HG03354 (cell line): Measurements from ENCODE around the gene ZDHHC5.

Experiments
- ATAC-seq: cut with Tn5 transposase; IDR thresholded peaks from one replicate; pipeline ENCODE4 v1.9.1; 2021; ENCODE audit warnings: mild to moderate bottlenecking; ENCODE audit not compliant: unreplicated experiment, poor library complexity, severe bottlenecking

The ZDHHC5 gene

GRCh38 chr11:57667736-57668433 is at the start of gene ZDHHC5:
Gene ZDHHC5, plus strand, starts transcription at chr11:57668114. Its CDS starts 4,977 bp downstream, at chr11:57673091.
- ATAC-seq = peak; percentile 84

- ATAC-seq = no peak
Observed at GRCh38 chr11:57618438-57618837, 49.5 kb upstream of the ZDHHC5 start.

- no peak for ATAC-seq
Observed at GRCh38 chr11:57619331-57619730, 48.6 kb upstream of the ZDHHC5 start.

- no peak for ATAC-seq
Observed at GRCh38 chr11:57620467-57620866, 47.4 kb upstream of the ZDHHC5 start.

GRCh38 chr11:57622263-57622662 is 45.7 kb upstream of the ZDHHC5 start:
- ATAC-seq = no peak

- ATAC-seq = no peak
Observed at GRCh38 chr11:57624864-57625263, 43.0 kb upstream of the ZDHHC5 start.

- ATAC-seq = no peak
Observed at GRCh38 chr11:57626895-57627294, 41.0 kb upstream of the ZDHHC5 start.

GRCh38 chr11:57630171-57630570 is 37.7 kb upstream of the ZDHHC5 start:
- ATAC-seq = no peak

GRCh38 chr11:57632116-57632515 is 35.8 kb upstream of the ZDHHC5 start:
- ATAC-seq = no peak

- no peak for ATAC-seq
Observed at GRCh38 chr11:57633394-57634070, 34.4 kb upstream of the ZDHHC5 start.

GRCh38 chr11:57634311-57634710 is 33.6 kb upstream of the ZDHHC5 start:
- ATAC-seq = no peak

GRCh38 chr11:57635246-57635645 is 32.7 kb upstream of the ZDHHC5 start:
- ATAC-seq = no peak

GRCh38 chr11:57637626-57638004 is 30.3 kb upstream of the ZDHHC5 start:
- ATAC-seq = no peak

- ATAC-seq = peak; percentile 53
Observed at GRCh38 chr11:57638005-57638781, 29.7 kb upstream of the ZDHHC5 start.

GRCh38 chr11:57638811-57639320 is 29.0 kb upstream of the ZDHHC5 start:
- ATAC-seq = no peak

- ATAC-seq = no peak
Observed at GRCh38 chr11:57639321-57640067, 28.4 kb upstream of the ZDHHC5 start.

- ATAC-seq = no peak
Observed at GRCh38 chr11:57640068-57640800, 27.7 kb upstream of the ZDHHC5 start.

- no peak for ATAC-seq
Observed at GRCh38 chr11:57641011-57641807, 26.7 kb upstream of the ZDHHC5 start.
